NB4 (cell line): Measurements from ENCODE around the gene VWA2.

Experiments
- TF ChIP-seq, protein P1 (sequence below): IDR thresholded peaks from one replicate; pipeline ENCODE4 v1.5.1; 2012; ENCODE audit warnings: low read depth, low read length
- TF ChIP-seq, protein P2 (sequence below): IDR thresholded peaks from 2 replicates; pipeline ENCODE4 v1.6.1; 2011; ENCODE audit warnings: low read depth, low read length

DNA sequence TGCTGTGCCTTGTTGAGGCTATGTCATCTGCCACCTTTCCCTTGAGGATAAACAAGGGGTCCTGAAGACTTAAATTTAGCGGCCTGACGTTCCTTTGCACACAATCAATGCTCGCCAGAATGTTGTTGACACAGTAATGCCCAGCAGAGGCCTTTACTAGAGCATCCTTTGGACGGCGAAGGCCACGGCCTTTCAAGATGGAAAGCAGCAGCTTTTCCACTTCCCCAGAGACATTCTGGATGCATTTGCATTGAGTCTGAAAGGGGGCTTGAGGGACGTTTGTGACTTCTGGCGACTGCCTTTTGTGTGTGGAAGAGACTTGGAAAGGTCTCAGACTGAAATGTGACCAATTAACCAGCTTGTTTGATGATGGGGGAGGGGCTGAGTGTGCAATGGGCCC lies 52.5 kb downstream of the VWA2 start:
- TF ChIP-seq, protein P1, sequence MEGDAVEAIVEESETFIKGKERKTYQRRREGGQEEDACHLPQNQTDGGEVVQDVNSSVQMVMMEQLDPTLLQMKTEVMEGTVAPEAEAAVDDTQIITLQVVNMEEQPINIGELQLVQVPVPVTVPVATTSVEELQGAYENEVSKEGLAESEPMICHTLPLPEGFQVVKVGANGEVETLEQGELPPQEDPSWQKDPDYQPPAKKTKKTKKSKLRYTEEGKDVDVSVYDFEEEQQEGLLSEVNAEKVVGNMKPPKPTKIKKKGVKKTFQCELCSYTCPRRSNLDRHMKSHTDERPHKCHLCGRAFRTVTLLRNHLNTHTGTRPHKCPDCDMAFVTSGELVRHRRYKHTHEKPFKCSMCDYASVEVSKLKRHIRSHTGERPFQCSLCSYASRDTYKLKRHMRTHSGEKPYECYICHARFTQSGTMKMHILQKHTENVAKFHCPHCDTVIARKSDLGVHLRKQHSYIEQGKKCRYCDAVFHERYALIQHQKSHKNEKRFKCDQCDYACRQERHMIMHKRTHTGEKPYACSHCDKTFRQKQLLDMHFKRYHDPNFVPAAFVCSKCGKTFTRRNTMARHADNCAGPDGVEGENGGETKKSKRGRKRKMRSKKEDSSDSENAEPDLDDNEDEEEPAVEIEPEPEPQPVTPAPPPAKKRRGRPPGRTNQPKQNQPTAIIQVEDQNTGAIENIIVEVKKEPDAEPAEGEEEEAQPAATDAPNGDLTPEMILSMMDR: no peak
- TF ChIP-seq, protein P2, sequence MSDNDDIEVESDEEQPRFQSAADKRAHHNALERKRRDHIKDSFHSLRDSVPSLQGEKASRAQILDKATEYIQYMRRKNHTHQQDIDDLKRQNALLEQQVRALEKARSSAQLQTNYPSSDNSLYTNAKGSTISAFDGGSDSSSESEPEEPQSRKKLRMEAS: no peak
